GM23338 (cell line): Measurements from ENCODE around the gene PLCL1. TPM values are rescaled to one million over a fixed set of nuclear protein-coding genes. Genes with fewer than 3 reads are reported as not detected.

Experiments used
- ATAC-seq: fragments of 200-7000 bp; cut with Tn5 transposase; 3 replicates; pipeline ENCODE4 v1.9.1; 2020
- DNase-seq: peaks from one replicate; pipeline ENCODE4 v3.0.0-alpha.2; 2015; ENCODE audit warnings: low spot score
- H2AFZ ChIP-seq: fragments of 200-600 bp; sonication (generic); 2 replicates; pipeline ENCODE4 v1.8.0; 2016; ENCODE audit warnings: antibody characterized with exemption, mild to moderate bottlenecking, moderate library complexity
- H3F3A ChIP-seq: fragments of 200-600 bp; sonication (generic); replicated peaks from 2 replicates; pipeline ENCODE4 v1.8.0; 2017; ENCODE audit warnings: antibody characterized with exemption, mixed run types, low read depth
- H3K27ac ChIP-seq: fragments of 200-600 bp; sonication (generic); 2 replicates; pipeline ENCODE4 v1.6.1; 2016; ENCODE audit warnings: low read depth
- H3K27me3 ChIP-seq: fragments of 200-600 bp; sonication (generic); 2 replicates; pipeline ENCODE4 v1.8.0; 2016; ENCODE audit warnings: mild to moderate bottlenecking, mixed run types, moderate library complexity; ENCODE audit not compliant: insufficient read depth
- H3K36me3 ChIP-seq: fragments of 200-600 bp; sonication (generic); 2 replicates; pipeline ENCODE4 v1.8.0; 2016; ENCODE audit warnings: mild to moderate bottlenecking; ENCODE audit not compliant: insufficient read depth
- H3K4me1 ChIP-seq: fragments of 200-600 bp; sonication (generic); 2 replicates; pipeline ENCODE4 v1.8.0; 2016; ENCODE audit warnings: mild to moderate bottlenecking, moderate library complexity; ENCODE audit not compliant: insufficient read depth
- H3K4me2 ChIP-seq: fragments of 200-600 bp; sonication (generic); 2 replicates; pipeline ENCODE4 v1.7.1; 2017; ENCODE audit warnings: mixed run types
- H3K4me3 ChIP-seq: fragments of 200-600 bp; sonication (generic); 2 replicates; pipeline ENCODE4 v1.6.1; 2016; ENCODE audit warnings: mixed run types
- H3K79me2 ChIP-seq: fragments of 200-600 bp; sonication (generic); replicated peaks from 2 replicates; pipeline ENCODE4 v1.8.0; 2017; ENCODE audit warnings: mild to moderate bottlenecking; ENCODE audit not compliant: insufficient read depth
- H3K9me2 ChIP-seq: fragments of 200-600 bp; sonication (generic); 2 replicates; pipeline ENCODE4 v1.8.0; 2017; ENCODE audit not compliant: insufficient read depth
- H4K20me1 ChIP-seq: fragments of 200-600 bp; sonication (generic); replicated peaks from 2 replicates; pipeline ENCODE4 v1.8.0; 2017; ENCODE audit warnings: mild to moderate bottlenecking; ENCODE audit not compliant: insufficient read depth
- H3K27ac Mint-ChIP-seq: 2 replicates; pipeline ENCODE4 v1.8.0; 2020; ENCODE audit warnings: inconsistent platforms, mild to moderate bottlenecking, moderate library complexity, mixed read lengths
- H3K27me3 Mint-ChIP-seq: 3 replicates; pipeline ENCODE4 v1.8.0; 2022; ENCODE audit warnings: low read depth, mild to moderate bottlenecking, moderate library complexity, mixed read lengths, inconsistent platforms; ENCODE audit not compliant: insufficient read depth, poor library complexity
- H3K36me3 Mint-ChIP-seq: 3 replicates; pipeline ENCODE4 v1.8.0; 2021; ENCODE audit warnings: low read depth, mild to moderate bottlenecking, inconsistent platforms, moderate library complexity, mixed read lengths
- H3K4me1 Mint-ChIP-seq: 3 replicates; pipeline ENCODE4 v1.8.0; 2020; ENCODE audit warnings: mild to moderate bottlenecking, inconsistent platforms, mixed read lengths
- H3K4me3 Mint-ChIP-seq: 3 replicates; pipeline ENCODE4 v1.8.0; 2021; ENCODE audit warnings: moderate library complexity, mild to moderate bottlenecking, inconsistent platforms, mixed read lengths
- H3K9me3 Mint-ChIP-seq: 3 replicates; pipeline ENCODE4 v1.8.0; 2020; ENCODE audit warnings: moderate library complexity, mild to moderate bottlenecking, inconsistent platforms, mixed read lengths
- CREB1 ChIP-seq: fragments of 250-450 bp; sonication (Bioruptor Pico); IDR thresholded peaks from 2 replicates; pipeline ENCODE4 v1.5.0; 2020; ENCODE audit warnings: low read depth, mild to moderate bottlenecking, moderate library complexity
- CTCF ChIP-seq, 2 experiments: fragments of 200-600 bp in 1 of 2; sonication (generic) in 1 of 2; conservative IDR thresholded peaks; 2 replicates each; pipeline versions ENCODE4 v1.5.1 to v1.6.1; 2016 to 2017; ENCODE audit warnings: antibody characterized with exemption in 2 of 2, low read depth in 2 of 2, mild to moderate bottlenecking in 2 of 2, moderate library complexity in 1 of 2
- ETS1 ChIP-seq: IDR thresholded peaks from 2 replicates; pipeline ENCODE4 v1.6.1; 2016; ENCODE audit warnings: antibody characterized with exemption
- EZH2 ChIP-seq: fragments of 200-600 bp; sonication (generic); IDR thresholded peaks from one replicate; pipeline ENCODE4 v1.8.0; 2017; ENCODE audit warnings: antibody characterized with exemption, mild to moderate bottlenecking, low read depth; ENCODE audit not compliant: unreplicated experiment
- EZH2phosphoT487 ChIP-seq: fragments of 200-600 bp; sonication (generic); IDR thresholded peaks from one replicate; pipeline ENCODE4 v1.8.1; 2018; ENCODE audit warnings: antibody characterized with exemption; ENCODE audit not compliant: unreplicated experiment
- JUNB ChIP-seq: IDR thresholded peaks from one replicate; pipeline ENCODE4 v1.6.1; 2016; ENCODE audit warnings: antibody characterized with exemption; ENCODE audit not compliant: unreplicated experiment
- NANOG ChIP-seq: IDR thresholded peaks from 2 replicates; pipeline ENCODE4 v1.6.1; 2016; ENCODE audit warnings: antibody characterized with exemption, borderline replicate concordance
- POLR2AphosphoS5 ChIP-seq: IDR thresholded peaks from 2 replicates; pipeline ENCODE4 v1.6.1; 2016; ENCODE audit warnings: antibody characterized with exemption, low read depth
- REST ChIP-seq: IDR thresholded peaks from one replicate; pipeline ENCODE4 v1.6.1; 2018; ENCODE audit warnings: antibody characterized with exemption; ENCODE audit not compliant: unreplicated experiment
- STAT1 ChIP-seq: IDR thresholded peaks from one replicate; pipeline ENCODE4 v1.6.1; 2016; ENCODE audit warnings: antibody characterized with exemption; ENCODE audit not compliant: unreplicated experiment
- ZNF114 ChIP-seq: fragments of 250-450 bp; sonication (Bioruptor Pico); IDR thresholded peaks from 2 replicates; pipeline ENCODE4 v1.5.0; 2020; ENCODE audit warnings: mild to moderate bottlenecking, moderate library complexity
- ZNF331 ChIP-seq: fragments of 250-450 bp; sonication (Bioruptor Pico); IDR thresholded peaks from 2 replicates; pipeline ENCODE4 v1.5.0; 2020; ENCODE audit warnings: low read depth, mild to moderate bottlenecking, moderate library complexity
- ZNF462 ChIP-seq: fragments of 250-450 bp; sonication (Bioruptor Pico); IDR thresholded peaks from 2 replicates; pipeline ENCODE4 v1.5.0; 2020; ENCODE audit warnings: mild to moderate bottlenecking, moderate library complexity
- polyA plus RNA-seq: library from polyadenylated mRNA; unstranded; fragments of >200 nt; fragmentation: Nextera tagmentation; extraction: Ambion mirVana; gene quantifications from 2 replicates; pipeline ENCODE4 v1.2.1, GENCODE V29; 2016
- total RNA-seq: library from RNA; depleted of rRNA; stranded (reverse); fragments of >200 nt; shearing (Covaris generic); gene quantifications from 2 replicates; pipeline ENCODE4 v1.2.3, GENCODE V29; 2014

The PLCL1 gene
- total and polyA plus RNA-seq, 2 experiments from 2014 or later: not detected

- no peaks in the 10 kb centered on the region for H3K36me3 Mint-ChIP-seq
- H3K27me3 Mint-ChIP-seq: no peaks in the 10 kb centered on the region
- H3K4me2 ChIP-seq: no peak overlapping the region
- H2AFZ ChIP-seq: peak overlapping the region; percentile 5; the same call in 1 of the 2 replicates
- no peak overlapping the region for H3K27ac ChIP-seq
- H3K4me1 Mint-ChIP-seq: peaks cover 15% of the 10 kb centered on the region
- no peak overlapping the region for H3K27ac Mint-ChIP-seq
- TF ChIP-seq EZH2 (no peak), CREB1 (no peak), CTCF (conservative IDR thresholded peaks at IDR 0.05; ENCODE audit: low read depth in 2 of 2) (no peak), ZNF114 (CRISPR knock-in tag) (no peak), EZH2phosphoT487 (no peak), NANOG (no peak), STAT1 (no peak), JUNB (no peak), ZNF331 (CRISPR knock-in tag) (no peak), ZNF462 (no peak), POLR2AphosphoS5 (no peak), REST (no peak), ETS1 (no peak)
- no peaks in the 10 kb centered on the region for H3K27me3 ChIP-seq
- H3K79me2 ChIP-seq: no peaks in the 10 kb centered on the region
- H3K9me3 Mint-ChIP-seq: no peaks in the 10 kb centered on the region
- H3K36me3 ChIP-seq: no peaks in the 10 kb centered on the region
- ATAC-seq: no peak
- H3K9me2 ChIP-seq: no peaks in the 10 kb centered on the region
- peaks cover 11% of the 10 kb centered on the region; the same call in 1 of the 2 replicates for H3K4me1 ChIP-seq
- H3K4me3 ChIP-seq: no peak overlapping the region
- H4K20me1 ChIP-seq: no peaks in the 10 kb centered on the region
- DNase-seq: no peak
- H3K4me3 Mint-ChIP-seq: no peak overlapping the region
- H3F3A ChIP-seq: no peaks in the 10 kb centered on the region
Observed at GRCh38 chr2:197869501-197870111, 65.2 kb downstream of the PLCL1 start.
